ENCODE measurements around the gene SF3B2. TPM values are rescaled to one million over a fixed set of nuclear protein-coding genes. Genes with fewer than 3 reads are reported as not detected.

Gene SF3B2
- total and polyA plus RNA-seq, 9 of the 15 experiments (the other 6 are each of a cell fraction or from before 2014, with no cell fraction given) = 58.3 to 248 (median 157) TPM

- intact Hi-C loops (cut with micrococcal nuclease) = no loop called here
- CTCF ChIA-PET (ENCODE audit: low intra/inter-chr PET ratio) = no interaction called here
- no peak for TF ChIP-seq RBM14 (IDR thresholded peaks at IDR 0.05; ENCODE audit: borderline replicate concordance, insufficient read depth, low read depth, low read length)
- no peak for TF ChIP-seq ATF7 (IDR thresholded peaks at IDR 0.05)
- TF ChIP-seq MITF (IDR thresholded peaks at IDR 0.05) = no peak
- no peak for TF ChIP-seq TEAD4 (IDR thresholded peaks at IDR 0.05; ENCODE audit: low read length)
- no peak for TF ChIP-seq TEAD4 (CRISPR knock-in tag; IDR thresholded peaks at IDR 0.05; ENCODE audit: borderline replicate concordance)
- no peak for TF ChIP-seq ZBTB5 (IDR thresholded peaks at IDR 0.05)
- TF ChIP-seq NR0B1 (IDR thresholded peaks at IDR 0.05; ENCODE audit: partially characterized antibody) = no peak
- TF ChIP-seq ZNF143 (CRISPR knock-in tag; IDR thresholded peaks at IDR 0.05) = no peak
- no peak for TF ChIP-seq ZZZ3 (IDR thresholded peaks at IDR 0.05)
- no peak for TF ChIP-seq CEBPG (CRISPR knock-in tag; IDR thresholded peaks at IDR 0.05)
- TF ChIP-seq CEBPG (tag; conservative IDR thresholded peaks at IDR 0.05 in 1 of 2, IDR thresholded peaks at IDR 0.05 in 1 of 2) = no peak
- no peak for TF ChIP-seq MXI1 (IDR thresholded peaks at IDR 0.05; ENCODE audit: low read depth, low read length)
- TF ChIP-seq ZNF217 (CRISPR knock-in tag; IDR thresholded peaks at IDR 0.05) = no peak
- no peak for TF ChIP-seq ZBTB9 (CRISPR knock-in tag; IDR thresholded peaks at IDR 0.05)
These were observed 54.8 kb downstream of the SF3B2 start for GRCh38 chr11:66106786-66107599.

More at GRCh38 chr11:66106786-66107599, 54.8 kb downstream of the SF3B2 start:
- POLR2A ChIA-PET = interaction anchor here (0.6 to 1.1 kb wide), 2 partner anchors 8 to 221 kb away, joined by 3 to 4 read pairs; no protein-coding TSS in a partner anchor
- Histone ChIP-seq H3K27me3 (ENCODE audit: control insufficient read depth in 2 of 2, insufficient read depth in 2 of 2, low read length in 2 of 2) (no peaks in the 10 kb centered on the region), H3K9me3 (replicated peaks; ENCODE audit: control insufficient read depth, insufficient read depth, low read depth, low read length) (no peaks in the 10 kb centered on the region), H3K9me1 (ENCODE audit: control insufficient read depth, insufficient read depth, low read length) (no peaks in the 10 kb centered on the region), H3K4me3 (no peak overlapping the region), H3K79me2 (ENCODE audit: control insufficient read depth, insufficient read depth, low read length) (peaks cover 2% of the 10 kb centered on the region; the same call in 1 of the 3 replicates), H3K9ac (ENCODE audit: insufficient read depth in 1 of 2, low read depth in 2 of 2, low read length in 2 of 2) (no peak overlapping the region), H3K27ac (ENCODE audit: extremely low read depth, low read depth, low read length) (no peak overlapping the region), H3K36me3 (ENCODE audit: control insufficient read depth, insufficient read depth, low read length) (no peaks in the 10 kb centered on the region; the same call in 2 of the 3 replicates), H3K4me2 (ENCODE audit: insufficient read depth, low read length) (no peak overlapping the region), H2AFZ (ENCODE audit: low read depth, low read length) (no peak overlapping the region), H4K20me1 (replicated peaks; ENCODE audit: control insufficient read depth, insufficient read depth, low read length) (no peaks in the 10 kb centered on the region), H3K4me1 (replicated peaks in 1 of 2; ENCODE audit: control insufficient read depth in 2 of 2, insufficient read depth in 2 of 2, low read length in 2 of 2) (peaks cover 3% of the 10 kb centered on the region in 2 experiments; a peak in 2 of 5 replicates)
- ATAC-seq (no peak), FAIRE-seq (no peak), DNase-seq (ENCODE audit: extremely low read depth in 1 of 4, low spot score in 3 of 4) (no peak)
- in situ Hi-C loops (cut with MboI) = no loop called here
- BruUV-seq (replicated peaks) = no TSS peak
- 69% methylated on average over 4 of the region's 4 CpGs for WGBS (ENCODE audit: insufficient coverage, low coverage, missing lambda C conversion rate)

All from K562 (cell line).